SU-DHL-6 (cell line): ENCODE measurements around the gene ARHGEF17.

Experiments
- CTCF ChIP-seq: fragments of 200-600 bp; sonication (generic); IDR thresholded peaks from one replicate; pipeline ENCODE4 v1.5.1; 2017; ENCODE audit warnings: antibody characterized with exemption, mild to moderate bottlenecking, low read length, moderate library complexity; ENCODE audit not compliant: insufficient read depth, poor library complexity, severe bottlenecking
- EZH2phosphoT487 ChIP-seq: fragments of 200-600 bp; sonication (generic), shearing (Covaris generic); conservative IDR thresholded peaks from 2 replicates; pipeline ENCODE4 v1.6.1; 2018; ENCODE audit warnings: mild to moderate bottlenecking, antibody characterized with exemption, low read length, moderate library complexity, mixed read lengths

DNA sequence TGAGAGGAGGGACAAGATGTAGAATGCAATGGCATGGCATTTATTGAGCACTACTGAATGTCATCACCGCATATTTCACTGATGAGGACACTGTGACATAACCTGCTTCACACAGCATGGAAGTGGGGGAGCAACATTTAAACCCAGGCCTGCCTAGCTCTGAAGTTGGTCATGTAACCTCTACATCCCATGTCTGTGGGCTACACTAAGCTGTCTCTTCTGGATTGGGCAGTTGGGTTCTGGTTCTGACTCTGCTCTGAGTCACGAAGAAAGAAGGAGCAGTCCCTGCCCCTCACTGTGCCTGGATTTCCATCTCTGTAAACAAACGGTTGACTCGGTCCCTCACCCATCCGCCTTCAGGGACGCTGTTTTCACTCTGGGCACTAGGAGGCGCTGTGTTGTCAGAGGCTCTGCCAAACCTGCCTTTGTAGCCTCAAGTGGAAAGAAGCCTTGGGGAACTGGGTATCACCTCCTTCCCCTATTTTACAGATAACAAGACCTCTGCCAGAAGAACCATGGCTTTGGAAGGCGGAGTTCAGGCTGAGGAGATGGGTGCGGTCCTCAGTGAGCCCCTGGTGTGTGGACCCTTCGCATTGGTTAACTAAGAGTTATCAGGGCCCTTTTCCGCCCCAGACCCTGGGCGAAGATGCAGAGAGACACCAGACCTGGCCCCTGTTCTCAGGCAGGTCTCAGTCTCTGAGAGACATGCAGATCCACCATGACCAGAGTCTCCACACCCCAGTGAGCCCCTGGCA is 12.7 kb upstream of the ARHGEF17 start:
- TF ChIP-seq CTCF (peak; percentile 97), EZH2phosphoT487 (no peak)
